HK-2 (cell line): Measurements from ENCODE around the gene HOXD1.

Experiments
- DNase-seq: peaks from one replicate; pipeline ENCODE4 v3.0.0-alpha.2; 2018; ENCODE audit not compliant: unreplicated experiment

HOXD1 gene

GRCh38 chr2:176165370-176166050, 23.0 kb upstream of the HOXD1 start:
- no peak for DNase-seq

- no peak for DNase-seq
These were observed 22.2 kb upstream of the HOXD1 start for GRCh38 chr2:176166272-176166671.

- DNase-seq: no peak
These were observed 21.1 kb upstream of the HOXD1 start for GRCh38 chr2:176167398-176167797.

- DNase-seq: no peak
These were observed 19.3 kb upstream of the HOXD1 start for GRCh38 chr2:176169181-176169580.

GRCh38 chr2:176169711-176170110, 18.8 kb upstream of the HOXD1 start:
- DNase-seq: no peak

- no peak for DNase-seq
These were observed 17.7 kb upstream of the HOXD1 start for GRCh38 chr2:176170602-176171305.

GRCh38 chr2:176171351-176172006, 17.0 kb upstream of the HOXD1 start:
- peak; percentile 67 for DNase-seq

GRCh38 chr2:176172007-176172894, 16.2 kb upstream of the HOXD1 start:
- peak; percentile 29 for DNase-seq

GRCh38 chr2:176172895-176173566, 15.4 kb upstream of the HOXD1 start:
- no peak for DNase-seq

- DNase-seq: no peak
These were observed 14.7 kb upstream of the HOXD1 start for GRCh38 chr2:176173567-176174381.

- DNase-seq: no peak
These were observed 14.1 kb upstream of the HOXD1 start for GRCh38 chr2:176174382-176174823.

GRCh38 chr2:176174824-176175708, 13.4 kb upstream of the HOXD1 start:
- no peak for DNase-seq

- DNase-seq: no peak
These were observed 12.5 kb upstream of the HOXD1 start for GRCh38 chr2:176175709-176176607.

GRCh38 chr2:176177580-176178037, 10.9 kb upstream of the HOXD1 start:
- no peak for DNase-seq

- no peak for DNase-seq
These were observed 10.3 kb upstream of the HOXD1 start for GRCh38 chr2:176178038-176178756.

GRCh38 chr2:176178757-176179295, 9.6 kb upstream of the HOXD1 start:
- DNase-seq: no peak

GRCh38 chr2:176181551-176181950, 6.9 kb upstream of the HOXD1 start:
- DNase-seq: no peak
